Neural crest cell (in vitro differentiated cells): Measurements from ENCODE around the gene PDXK. TPM values are rescaled to one million over a fixed set of nuclear protein-coding genes. Genes with fewer than 3 reads are reported as not detected.

Experiments used
- DNase-seq: peaks from one replicate; pipeline ENCODE4 v3.0.0; 2021; ENCODE audit warnings: low read depth, mixed read lengths, low spot score
- H3K27ac Mint-ChIP-seq: one replicate; pipeline ENCODE4 v1.8.0; 2021; ENCODE audit warnings: mild to moderate bottlenecking, mixed read lengths; ENCODE audit not compliant: unreplicated experiment
- H3K27me3 Mint-ChIP-seq: 2 replicates; pipeline ENCODE4 v1.8.0; 2021; ENCODE audit warnings: low read depth, mild to moderate bottlenecking, mixed read lengths
- H3K36me3 Mint-ChIP-seq: 2 replicates; pipeline ENCODE4 v1.8.0; 2021; ENCODE audit warnings: low read depth, mild to moderate bottlenecking, mixed read lengths
- H3K4me1 Mint-ChIP-seq: 2 replicates; pipeline ENCODE4 v1.8.0; 2021; ENCODE audit warnings: mixed read lengths
- H3K4me3 Mint-ChIP-seq: one replicate; pipeline ENCODE4 v1.8.0; 2021; ENCODE audit warnings: mild to moderate bottlenecking, mixed read lengths
- H3K9me3 Mint-ChIP-seq: 2 replicates; pipeline ENCODE4 v1.8.0; 2021; ENCODE audit warnings: mixed read lengths
- total RNA-seq: library from RNA; stranded (reverse); gene quantifications from 2 replicates; pipeline ENCODE4 v1.2.1, GENCODE V29; 2021
- TF ChIP-seq, protein P1 (sequence below): fragments of 200-600 bp; sonication (generic); conservative IDR thresholded peaks from 2 replicates; pipeline ENCODE4 v1.5.0; 2021; ENCODE audit warnings: antibody characterized with exemption, mild to moderate bottlenecking

The PDXK gene
- total RNA-seq, 1 donor from 2014 or later, result 67.3 TPM

DNA sequence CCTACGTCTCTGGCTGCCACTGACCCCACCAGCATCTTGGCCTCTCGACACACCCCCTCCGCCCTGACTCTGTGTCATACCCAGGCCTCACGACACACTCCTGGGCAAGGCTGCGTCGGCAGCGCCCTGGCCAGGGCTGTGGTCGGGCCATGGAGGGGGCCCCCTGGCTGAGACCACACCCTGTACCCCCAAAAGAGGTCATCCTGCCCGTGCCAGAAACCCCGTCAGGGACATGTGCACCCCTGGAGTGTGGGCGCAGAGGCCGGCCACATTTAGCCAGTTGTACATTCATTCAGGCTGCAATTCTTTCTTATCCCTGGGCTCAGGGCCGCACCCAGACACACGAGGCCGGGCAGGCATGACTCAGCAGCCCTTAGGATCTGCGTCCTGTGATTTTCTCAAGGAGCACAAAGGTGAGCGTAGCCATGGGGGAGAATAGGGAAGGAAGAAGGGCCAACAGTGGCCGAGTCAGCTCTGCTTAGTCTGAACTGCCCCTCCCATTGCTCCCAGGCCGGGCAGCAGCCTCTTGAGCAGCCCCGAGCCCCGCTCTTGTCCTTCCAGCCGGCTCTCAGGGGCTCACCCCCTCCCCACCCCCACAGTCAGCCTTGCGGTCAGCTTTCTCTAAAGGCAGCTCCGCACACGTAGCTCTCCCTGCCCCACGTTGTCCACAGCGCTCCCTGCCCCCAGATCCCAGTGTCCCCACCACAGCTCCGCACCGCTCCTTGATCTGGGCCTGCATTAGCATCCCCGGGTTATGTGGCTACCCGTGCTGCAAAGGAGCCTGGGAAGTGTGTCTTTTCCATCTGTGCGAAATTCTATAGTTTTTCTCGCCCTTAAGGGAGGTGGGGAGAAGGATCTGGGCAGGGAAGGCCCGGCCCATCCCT, 49.3 kb downstream of the PDXK start:
- peaks cover 28% of the 10 kb centered on the region for H3K4me1 Mint-ChIP-seq

DNA sequence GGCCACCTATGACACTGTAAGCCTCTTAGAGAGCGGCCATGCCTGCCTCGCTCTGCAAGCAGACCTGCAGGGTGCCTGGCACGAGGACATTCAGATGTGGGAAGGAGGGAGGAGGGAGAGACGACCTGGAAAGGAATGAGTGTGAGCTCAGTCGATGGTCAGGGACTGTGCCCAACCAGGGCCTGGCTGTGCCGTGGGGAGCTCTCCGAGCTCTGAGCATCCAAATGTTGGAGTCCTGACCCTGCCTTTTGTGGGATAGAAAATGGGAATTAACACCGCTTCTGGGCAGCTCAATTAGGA, 49.9 kb downstream of the PDXK start:
- peaks cover 28% of the 10 kb centered on the region for H3K4me1 Mint-ChIP-seq
- TF ChIP-seq, protein P1, sequence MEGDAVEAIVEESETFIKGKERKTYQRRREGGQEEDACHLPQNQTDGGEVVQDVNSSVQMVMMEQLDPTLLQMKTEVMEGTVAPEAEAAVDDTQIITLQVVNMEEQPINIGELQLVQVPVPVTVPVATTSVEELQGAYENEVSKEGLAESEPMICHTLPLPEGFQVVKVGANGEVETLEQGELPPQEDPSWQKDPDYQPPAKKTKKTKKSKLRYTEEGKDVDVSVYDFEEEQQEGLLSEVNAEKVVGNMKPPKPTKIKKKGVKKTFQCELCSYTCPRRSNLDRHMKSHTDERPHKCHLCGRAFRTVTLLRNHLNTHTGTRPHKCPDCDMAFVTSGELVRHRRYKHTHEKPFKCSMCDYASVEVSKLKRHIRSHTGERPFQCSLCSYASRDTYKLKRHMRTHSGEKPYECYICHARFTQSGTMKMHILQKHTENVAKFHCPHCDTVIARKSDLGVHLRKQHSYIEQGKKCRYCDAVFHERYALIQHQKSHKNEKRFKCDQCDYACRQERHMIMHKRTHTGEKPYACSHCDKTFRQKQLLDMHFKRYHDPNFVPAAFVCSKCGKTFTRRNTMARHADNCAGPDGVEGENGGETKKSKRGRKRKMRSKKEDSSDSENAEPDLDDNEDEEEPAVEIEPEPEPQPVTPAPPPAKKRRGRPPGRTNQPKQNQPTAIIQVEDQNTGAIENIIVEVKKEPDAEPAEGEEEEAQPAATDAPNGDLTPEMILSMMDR, result no peak
- H3K27ac Mint-ChIP-seq, result peak overlapping the region; percentile 92
- H3K27me3 Mint-ChIP-seq, result no peaks in the 10 kb centered on the region
- H3K9me3 Mint-ChIP-seq, result no peaks in the 10 kb centered on the region
- H3K36me3 Mint-ChIP-seq, result no peaks in the 10 kb centered on the region
- peak overlapping the region; percentile 31 for H3K4me3 Mint-ChIP-seq
- no peak for DNase-seq

More for the DNA sequence above, 49.3 kb downstream of the PDXK start:
- TF ChIP-seq, protein P1, result no peak
- Mint-ChIP-seq H3K4me3 (peak overlapping the region; percentile 31), H3K9me3 (no peaks in the 10 kb centered on the region), H3K27ac (peak overlapping the region; percentile 92), H3K27me3 (no peaks in the 10 kb centered on the region), H3K36me3 (no peaks in the 10 kb centered on the region)
- DNase-seq, result no peak

DNA sequence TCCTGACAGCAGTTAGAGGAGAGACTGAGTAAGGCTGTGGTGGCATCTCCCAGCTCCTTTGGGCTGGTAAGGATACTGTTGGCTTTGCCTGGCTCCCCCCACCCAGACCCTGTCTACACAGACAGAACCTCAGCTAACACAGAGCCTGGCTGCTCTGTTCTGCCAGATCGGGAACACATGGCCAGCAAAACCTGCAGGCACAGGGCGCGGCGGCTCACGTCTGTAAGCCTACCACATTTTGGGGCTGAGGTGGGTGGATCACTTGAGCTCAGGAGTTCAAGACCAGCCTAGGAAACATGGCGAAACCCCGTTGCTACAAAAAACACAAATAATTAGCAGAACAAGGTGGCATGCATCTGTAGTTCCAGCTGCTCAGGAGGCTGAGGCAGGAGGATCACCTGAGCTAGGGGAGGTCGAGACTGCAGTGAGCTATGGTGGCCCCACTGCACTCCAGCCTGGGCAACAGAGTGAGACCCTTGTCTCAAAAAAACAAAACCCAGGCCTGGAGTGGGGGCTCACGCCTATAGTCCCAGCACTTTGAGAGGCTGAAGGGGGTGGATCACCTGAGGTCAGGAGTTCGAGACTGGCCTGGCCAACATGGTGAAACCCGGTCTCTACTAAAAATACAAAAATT, 50.5 kb downstream of the PDXK start:
- Mint-ChIP-seq H3K4me1 (peaks cover 33% of the 10 kb centered on the region), H3K27ac (no peak overlapping the region), H3K27me3 (no peaks in the 10 kb centered on the region), H3K9me3 (no peaks in the 10 kb centered on the region), H3K4me3 (no peak overlapping the region), H3K36me3 (no peaks in the 10 kb centered on the region)
- DNase-seq, result no peak
- TF ChIP-seq, protein P1, result no peak

DNA sequence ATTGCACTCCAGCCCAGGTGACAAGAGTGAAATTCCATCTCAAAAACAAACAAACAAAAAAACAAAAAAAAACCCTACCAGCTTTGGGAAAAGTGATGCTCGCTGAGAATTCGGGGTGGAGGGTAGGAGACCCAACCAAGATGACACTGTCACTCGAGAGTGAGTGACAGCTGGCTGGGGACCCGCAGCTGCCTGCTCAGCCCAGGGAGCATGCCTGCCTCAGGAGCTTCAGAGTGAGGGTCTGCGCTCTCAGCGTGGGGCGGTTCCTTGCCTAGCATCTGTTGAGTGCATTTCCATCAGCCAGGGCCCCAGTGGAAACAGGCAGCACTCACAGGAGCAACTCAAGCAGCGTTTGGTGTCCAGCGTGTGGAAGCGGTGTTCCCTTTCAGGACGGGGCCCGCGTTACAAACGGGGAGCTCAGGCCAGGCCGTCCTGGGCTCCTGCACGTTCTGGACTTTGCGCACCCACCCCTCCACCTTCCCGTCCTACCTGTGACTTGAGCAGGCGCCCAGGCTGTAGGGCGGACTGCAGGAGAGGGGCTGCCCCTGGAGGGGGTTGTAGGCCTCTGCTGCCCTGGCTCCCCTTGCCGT, 51.2 kb downstream of the PDXK start:
- no peaks in the 10 kb centered on the region for H3K36me3 Mint-ChIP-seq
- H3K4me3 Mint-ChIP-seq, result no peak overlapping the region
- no peaks in the 10 kb centered on the region for H3K27me3 Mint-ChIP-seq
- DNase-seq, result no peak
- peaks cover 38% of the 10 kb centered on the region for H3K4me1 Mint-ChIP-seq
- no peak overlapping the region for H3K27ac Mint-ChIP-seq
- TF ChIP-seq, protein P1, result no peak
- no peaks in the 10 kb centered on the region for H3K9me3 Mint-ChIP-seq

DNA sequence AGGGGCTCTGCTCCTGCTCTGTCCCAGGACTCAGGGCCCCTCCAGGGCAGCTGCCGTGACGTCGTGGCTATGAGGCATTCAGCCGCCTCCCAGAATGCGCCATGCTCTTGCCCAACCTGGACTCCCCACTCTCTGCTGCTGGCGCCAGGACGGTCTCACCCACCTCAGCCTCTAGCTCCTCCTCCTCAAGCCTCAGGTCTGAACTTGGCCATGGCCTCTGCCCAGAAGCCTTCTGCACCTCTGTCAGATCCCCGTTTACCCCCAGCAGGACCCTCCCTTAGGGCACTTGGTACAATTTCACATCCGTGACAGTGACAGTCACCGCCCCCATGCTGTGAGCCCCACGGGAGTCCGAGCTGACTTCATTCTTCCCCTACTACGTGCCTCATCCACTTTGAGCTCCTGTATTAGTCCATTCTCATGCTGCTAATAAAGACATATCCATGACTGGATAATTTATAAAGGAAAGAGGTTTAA, 52.3 kb downstream of the PDXK start:
- Mint-ChIP-seq H3K27ac (no peak overlapping the region), H3K27me3 (peaks cover 2% of the 10 kb centered on the region), H3K9me3 (no peaks in the 10 kb centered on the region), H3K4me3 (peak overlapping the region; percentile 47), H3K4me1 (peaks cover 44% of the 10 kb centered on the region), H3K36me3 (no peaks in the 10 kb centered on the region)
- DNase-seq, result no peak
- TF ChIP-seq, protein P1, result no peak
